Measurements from ENCODE around the gene RMDN3.

The RMDN3 gene

GRCh38 chr15:40688932-40689799, 65.9 kb downstream of the RMDN3 start:
- no peak for DNase-seq

Data from activated CD4-positive, alpha-beta T cell treated with anti-CD3 and anti-CD28 coated beads for 4 hours (primary cell).